GM19351 (cell line): Measurements from ENCODE around the gene GDAP1L1.

ENCODE experiments used
- ATAC-seq: cut with Tn5 transposase; IDR thresholded peaks from one replicate; pipeline ENCODE4 v1.9.1; 2021; ENCODE audit warnings: mild to moderate bottlenecking, moderate library complexity; ENCODE audit not compliant: unreplicated experiment

GDAP1L1 gene

DNA sequence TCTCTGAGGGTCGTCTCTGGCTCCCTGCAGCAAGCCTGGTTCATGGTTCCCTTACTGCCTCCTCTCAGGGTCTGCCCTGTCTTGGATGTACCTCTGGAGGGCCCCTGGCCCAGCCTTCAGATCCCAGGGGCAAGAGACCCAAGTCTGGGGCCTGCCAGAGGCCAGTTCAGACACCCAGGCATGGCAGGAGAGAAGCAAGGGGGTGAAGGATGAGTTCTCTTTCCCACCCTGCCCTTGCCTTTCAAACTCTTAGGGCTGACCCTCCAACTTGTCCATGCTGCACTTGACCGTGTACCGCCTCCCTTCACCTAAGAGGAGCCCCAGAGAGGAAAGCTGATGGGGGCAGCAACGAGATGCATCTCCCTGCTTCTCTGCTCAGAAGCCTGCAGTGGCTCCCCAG is 4.2 kb downstream of the GDAP1L1 start:
- ATAC-seq, result no peak

- no peak for ATAC-seq
These were observed 6.4 kb downstream of the GDAP1L1 start for GRCh38 chr20:44253528-44253927.

DNA sequence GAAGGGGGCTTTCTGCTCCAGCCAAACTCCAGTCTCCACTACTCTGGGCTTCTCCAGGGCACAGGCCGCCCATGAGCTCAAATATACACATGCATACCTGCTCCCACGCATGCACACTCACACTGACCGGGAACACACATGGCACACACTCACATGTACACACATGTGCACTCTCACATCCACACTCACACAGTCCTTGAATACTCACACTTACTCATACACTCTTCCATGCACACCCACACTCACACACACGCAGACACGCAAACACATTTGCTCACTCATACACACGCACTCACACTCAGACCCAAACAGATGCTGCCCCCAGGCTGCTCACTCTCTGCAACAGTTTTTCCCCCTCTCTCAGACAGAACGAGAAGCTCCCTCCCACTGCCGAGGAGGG is 7.0 kb downstream of the GDAP1L1 start:
- ATAC-seq, result no peak

DNA sequence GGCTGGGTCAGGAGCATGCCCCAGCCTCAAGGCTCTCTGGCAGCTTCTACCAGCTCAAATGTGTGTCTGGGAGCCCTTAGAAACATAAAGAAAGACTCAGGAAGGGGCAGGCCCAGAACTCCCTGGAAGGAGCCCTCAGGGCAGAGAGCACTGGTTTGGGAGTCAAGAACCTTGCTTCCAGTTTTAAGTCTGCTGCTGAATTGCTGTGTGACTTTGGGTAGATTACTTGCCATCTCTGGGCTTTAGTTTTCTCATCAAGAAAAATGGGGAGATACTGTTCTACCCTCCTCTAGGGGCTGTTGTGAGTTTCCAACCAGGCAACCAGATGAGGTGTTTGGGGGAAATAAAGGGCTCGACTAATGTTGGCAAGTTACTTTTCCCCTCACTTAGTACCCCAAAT is 8.8 kb downstream of the GDAP1L1 start:
- no peak for ATAC-seq

- ATAC-seq, result no peak
These were observed 9.9 kb downstream of the GDAP1L1 start for GRCh38 chr20:44256961-44257360.

- no peak for ATAC-seq
These were observed 11.2 kb downstream of the GDAP1L1 start for GRCh38 chr20:44258226-44258890.

DNA sequence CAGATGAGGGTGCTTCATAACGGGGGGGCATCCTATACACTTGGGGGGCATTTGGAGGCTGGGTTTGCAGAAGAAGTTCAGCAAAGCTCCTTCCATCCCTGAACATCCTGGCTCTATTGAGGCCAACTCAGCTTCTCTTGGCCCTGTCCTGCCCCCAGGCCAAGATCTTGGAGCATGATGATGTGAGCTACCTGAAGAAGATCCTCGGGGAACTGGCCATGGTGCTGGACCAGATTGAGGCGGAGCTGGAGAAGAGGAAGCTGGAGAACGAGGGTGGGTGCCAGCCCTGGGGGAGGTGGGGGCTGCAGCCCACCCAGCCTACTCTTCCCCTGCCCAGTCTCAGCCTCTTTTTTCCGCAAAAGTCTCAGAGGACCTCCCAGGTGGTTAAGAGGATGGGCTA is 17.2 kb downstream of the GDAP1L1 start:
- no peak for ATAC-seq

DNA sequence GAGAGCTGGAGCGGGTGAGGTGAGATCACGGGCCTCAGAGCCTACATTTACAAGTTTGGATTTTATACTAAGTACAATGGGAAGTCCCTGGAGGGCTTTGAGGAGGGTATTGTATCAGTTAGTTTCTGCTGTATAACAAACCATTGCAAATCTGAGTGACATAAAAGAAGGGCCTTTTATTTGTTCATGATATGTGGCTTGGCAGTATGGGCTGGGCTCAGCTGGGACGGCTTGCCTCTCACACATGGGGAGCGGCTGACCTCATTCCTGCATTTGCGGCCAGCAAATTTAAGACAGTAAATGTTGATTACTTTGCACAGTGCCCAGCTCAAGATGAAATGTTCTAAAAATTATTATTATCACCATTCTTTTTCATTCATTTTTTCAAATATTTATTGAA is 21.7 kb downstream of the GDAP1L1 start:
- no peak for ATAC-seq

DNA sequence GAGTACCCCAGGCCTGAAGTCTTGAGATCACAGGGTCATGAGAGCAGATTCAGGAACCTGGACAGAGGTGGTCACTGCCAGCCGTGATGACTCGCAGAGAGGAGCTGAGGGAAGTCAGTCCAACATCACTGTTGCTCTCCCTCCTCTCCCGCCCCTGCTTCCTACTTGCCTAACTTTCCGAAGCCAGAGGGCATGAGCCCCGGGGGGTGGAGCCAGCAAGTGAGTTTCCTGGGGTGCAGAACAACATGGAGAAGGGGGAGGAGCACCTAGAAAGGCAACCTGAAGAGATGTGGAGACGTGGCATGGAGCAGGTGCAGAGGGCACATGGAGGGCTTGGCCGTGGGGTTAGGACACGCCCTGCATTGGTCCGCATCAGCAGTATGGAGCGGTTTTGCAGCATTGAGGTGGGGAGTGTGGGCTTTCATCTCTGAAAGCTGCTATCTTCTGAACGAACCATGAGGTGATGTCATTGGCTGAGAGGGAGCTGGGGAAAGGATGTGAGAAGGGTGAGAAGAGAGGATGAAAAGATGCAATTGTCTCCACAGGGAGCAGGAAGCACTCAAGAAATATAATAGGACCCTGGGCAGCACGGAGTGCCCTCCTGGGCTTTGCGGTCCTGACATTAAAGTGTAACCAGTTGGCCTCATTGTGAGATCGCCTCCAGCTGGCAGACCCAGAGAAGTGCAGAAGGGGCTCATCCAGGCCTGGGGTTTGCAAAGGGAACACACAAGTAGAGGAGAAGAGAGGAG is 25.0 kb downstream of the GDAP1L1 start:
- no peak for ATAC-seq

DNA sequence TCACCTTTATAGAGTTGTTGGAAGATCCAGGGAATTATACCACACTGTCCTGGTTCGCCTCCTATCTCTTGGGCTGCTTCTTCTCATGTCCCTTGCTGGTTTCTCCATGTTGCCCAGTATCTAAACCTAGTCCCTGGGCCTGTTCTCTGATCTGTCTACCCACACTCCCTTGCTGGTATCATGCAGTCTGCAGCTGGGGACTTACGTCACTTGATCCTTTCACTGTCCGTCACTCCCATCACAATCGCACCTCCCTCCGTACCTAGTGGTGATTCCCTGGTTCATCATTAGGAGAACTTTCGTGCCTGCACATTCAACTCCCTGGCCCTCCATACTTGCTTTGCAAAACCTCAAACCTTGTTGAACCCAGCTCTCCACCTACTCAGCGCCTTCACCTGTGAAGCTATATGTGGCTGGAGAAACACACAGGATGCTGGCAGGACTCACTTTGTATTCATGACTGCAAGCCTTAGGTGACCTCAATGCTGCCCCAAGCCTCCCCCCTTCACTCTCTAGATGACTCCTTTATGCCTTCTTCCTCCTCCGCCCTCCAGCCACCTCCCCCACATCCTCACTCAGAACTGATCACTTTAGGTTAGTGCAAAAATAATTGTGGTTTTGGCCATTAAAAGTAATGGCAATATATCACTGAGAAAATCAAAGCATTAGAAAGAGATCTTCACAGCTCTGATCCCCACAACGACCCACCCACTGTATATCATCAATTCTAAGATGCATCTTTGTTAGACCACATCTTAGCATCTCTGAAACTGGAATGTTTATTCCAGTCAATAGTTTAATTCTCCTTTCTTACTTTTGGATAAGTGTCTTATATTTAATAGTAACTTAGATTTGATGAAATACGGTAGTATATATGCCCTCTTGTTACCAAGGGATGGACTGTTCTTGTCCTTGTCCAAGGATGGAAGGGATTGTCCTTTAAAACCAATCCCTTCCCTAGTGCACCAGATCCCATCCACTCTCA is 26.4 kb downstream of the GDAP1L1 start:
- no peak for ATAC-seq

DNA sequence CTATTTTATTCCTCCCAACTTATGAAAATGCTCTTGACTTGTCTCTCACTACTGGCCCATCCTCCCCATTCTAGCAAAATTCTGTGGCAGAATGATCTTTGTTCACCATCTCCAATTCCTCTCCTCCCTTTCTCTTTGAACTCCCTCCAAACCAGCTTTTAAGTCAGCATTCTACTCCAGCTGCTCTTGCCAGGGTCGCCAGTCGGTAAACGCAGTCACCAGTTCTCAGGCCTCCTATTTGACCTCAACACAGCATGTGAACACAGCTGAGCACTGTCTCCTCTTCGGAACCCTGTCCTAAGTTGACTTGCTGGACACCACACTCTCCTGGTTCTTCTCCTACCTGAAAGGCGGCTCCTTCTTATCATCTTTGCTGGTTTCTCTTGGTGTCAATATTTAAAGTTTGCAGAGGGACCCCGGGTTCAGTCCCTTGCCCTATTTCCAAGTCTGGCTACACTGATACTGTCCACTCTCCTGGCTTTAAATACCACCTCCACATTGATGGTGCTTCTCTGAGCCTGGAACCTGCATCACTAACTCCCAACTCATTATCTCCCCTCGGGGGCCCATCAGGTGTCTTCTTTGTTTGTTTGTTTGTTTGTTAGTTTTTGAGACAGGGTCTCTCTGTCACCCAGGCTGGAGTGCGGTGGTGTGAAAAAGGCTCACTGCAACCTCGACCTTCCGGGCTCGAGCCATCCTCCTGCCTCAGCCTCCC is 27.4 kb downstream of the GDAP1L1 start:
- no peak for ATAC-seq

- ATAC-seq, result no peak
These were observed 32.1 kb downstream of the GDAP1L1 start for GRCh38 chr20:44279228-44279627.

GRCh38 chr20:44280387-44280786 is 33.3 kb downstream of the GDAP1L1 start:
- ATAC-seq, result no peak

- ATAC-seq, result no peak
These were observed 35.1 kb downstream of the GDAP1L1 start for GRCh38 chr20:44282192-44282591.

DNA sequence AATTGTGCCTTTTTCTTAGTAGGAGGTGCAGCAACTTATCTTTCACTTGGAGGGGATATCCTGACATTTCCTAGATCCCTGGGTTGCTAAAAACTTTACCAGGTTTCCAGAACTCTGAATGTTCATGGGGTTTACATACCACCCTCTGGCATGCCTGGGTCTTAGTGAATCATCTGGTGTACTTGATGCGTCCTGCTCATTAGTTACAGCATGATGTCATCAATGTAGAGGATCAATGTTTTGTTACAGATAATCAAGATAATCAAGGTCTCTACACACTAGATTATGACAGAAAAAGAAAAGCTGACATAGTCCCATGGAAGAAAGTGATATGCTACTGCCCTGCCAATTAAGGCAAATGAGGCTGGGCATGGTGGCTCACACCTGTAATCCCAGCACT is 36.9 kb downstream of the GDAP1L1 start:
- no peak for ATAC-seq

DNA sequence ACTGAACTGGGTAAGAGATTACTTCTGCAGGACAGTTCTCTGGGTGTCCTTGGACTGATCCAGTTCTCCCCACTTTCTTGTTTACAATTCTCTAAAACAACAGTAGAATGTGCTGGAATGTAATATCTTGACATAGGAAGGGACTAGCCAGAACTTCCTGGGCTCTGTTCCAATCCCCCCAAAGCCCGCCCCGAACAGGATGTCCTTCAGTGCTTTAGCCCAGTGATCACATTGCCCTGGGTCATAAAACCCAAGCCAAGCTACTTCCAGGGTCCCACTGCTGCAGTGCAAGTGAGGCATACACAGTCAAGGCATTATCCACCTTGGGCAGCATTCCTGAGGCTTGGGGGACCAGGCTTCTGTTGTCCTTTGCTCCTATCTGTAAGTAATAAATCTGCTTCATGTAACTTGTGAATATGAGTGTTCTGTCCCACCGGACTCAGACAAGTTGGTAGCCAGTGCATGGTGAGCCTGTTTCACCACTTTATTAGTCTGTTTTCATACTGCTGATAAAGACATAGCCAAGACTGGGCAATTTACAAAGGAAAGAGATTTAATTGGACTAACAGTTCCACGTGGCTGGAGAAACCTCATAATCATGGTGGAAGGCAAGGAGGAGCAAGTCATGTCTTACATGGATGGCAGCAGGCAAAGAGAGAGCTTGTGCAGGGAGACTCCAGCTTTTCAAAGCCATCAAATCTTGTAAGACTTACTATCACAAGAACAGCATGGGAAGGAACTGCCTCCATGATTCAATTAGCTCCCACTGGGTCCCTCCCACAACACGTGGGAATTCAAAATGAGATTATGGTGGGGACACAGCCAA is 40.4 kb downstream of the GDAP1L1 start:
- ATAC-seq, result no peak

GRCh38 chr20:44288252-44288651 is 41.1 kb downstream of the GDAP1L1 start:
- ATAC-seq, result no peak

DNA sequence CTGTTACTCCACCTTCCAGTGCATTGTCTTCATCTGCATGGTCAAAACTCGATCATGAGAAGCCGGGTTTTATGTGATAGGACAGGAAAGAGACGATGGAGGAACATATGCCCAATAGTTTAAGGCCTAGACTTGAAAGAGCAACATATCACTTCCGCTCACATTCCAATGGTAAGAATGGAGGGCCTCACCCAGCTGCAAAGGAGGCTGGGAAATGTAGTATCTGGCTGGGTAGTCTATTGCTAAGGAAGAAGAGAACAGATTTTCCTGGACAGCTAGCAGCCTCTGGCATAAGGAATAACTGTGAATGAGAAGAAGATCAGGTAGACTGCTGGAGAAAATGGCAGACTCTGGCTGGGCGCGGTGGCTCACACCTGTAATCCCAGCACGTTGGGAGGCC is 44.6 kb downstream of the GDAP1L1 start:
- ATAC-seq, result no peak

DNA sequence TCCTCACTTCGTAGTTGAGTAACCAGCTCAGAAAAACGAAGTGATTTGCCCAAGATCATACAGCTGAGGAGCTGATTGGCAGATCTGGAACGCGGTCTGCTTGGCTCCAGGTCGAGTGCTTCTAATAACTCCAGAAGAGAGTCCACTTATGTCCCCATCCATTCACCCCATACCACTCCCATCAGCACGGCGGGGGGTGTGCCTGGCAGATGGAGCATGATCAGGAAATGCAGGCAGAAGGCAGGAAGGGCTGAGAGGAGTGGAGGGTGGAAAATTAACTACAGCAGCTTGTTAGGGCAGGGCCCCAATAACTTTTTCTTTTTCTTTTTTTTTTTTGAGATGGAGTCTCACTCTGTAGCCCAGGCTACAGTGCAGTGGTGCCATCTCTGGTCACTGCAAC is 48.9 kb downstream of the GDAP1L1 start:
- no peak for ATAC-seq

GRCh38 chr20:44297721-44298120 is 50.6 kb downstream of the GDAP1L1 start:
- ATAC-seq, result no peak
